ENCODE measurements around the gene TATDN3. TPM values are rescaled to one million over a fixed set of nuclear protein-coding genes. Genes with fewer than 3 reads are reported as not detected.

The TATDN3 gene, protein sequence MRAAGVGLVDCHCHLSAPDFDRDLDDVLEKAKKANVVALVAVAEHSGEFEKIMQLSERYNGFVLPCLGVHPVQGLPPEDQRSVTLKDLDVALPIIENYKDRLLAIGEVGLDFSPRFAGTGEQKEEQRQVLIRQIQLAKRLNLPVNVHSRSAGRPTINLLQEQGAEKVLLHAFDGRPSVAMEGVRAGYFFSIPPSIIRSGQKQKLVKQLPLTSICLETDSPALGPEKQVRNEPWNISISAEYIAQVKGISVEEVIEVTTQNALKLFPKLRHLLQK
- total RNA-seq: 12.8 and 14.0 TPM in 2 replicates

GRCh38 chr1:212791676-212792395 is at the start of gene TATDN3, which contains the start of gene NSL1:
TATDN3 (plus strand) TSS chr1:212791894; CDS start chr1:212791922, 28 bp downstream.
NSL1 (minus strand) TSS chr1:212791777; CDS start chr1:212791763, 14 bp downstream.

DNA sequence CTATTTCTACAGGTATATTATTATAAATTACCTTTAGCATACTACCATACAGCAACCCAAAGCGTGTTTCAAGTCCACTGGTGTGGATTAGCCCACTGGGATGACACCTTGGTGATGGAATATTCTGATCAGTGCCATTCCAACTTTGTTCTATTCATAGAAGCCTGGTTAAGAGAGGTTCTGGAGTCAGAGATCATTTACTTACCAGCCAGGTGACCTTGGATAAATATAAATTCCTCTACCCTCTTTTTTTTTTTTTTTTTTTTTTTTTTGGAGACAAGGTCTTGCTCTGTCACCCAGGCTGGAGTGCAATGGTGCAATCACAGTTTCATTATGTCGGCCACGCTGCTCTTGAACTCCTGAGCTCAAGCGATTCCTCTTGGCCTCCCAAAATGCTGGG is 55.9 kb downstream of the TATDN3 start, which contains the start of gene SPATA45:
SPATA45 (minus strand) TSS at position 101 of the 400 bp plus-strand sequence. CDS start 11,500 bp downstream, outside the sequence.

GRCh38 chr1:212857992-212858460 is 66.3 kb downstream of the TATDN3 start, which contains the start of gene FLVCR1:
FLVCR1 (plus strand) TSS chr1:212858275; CDS start chr1:212858453, 178 bp downstream.

Other genes with a start within 250 kb of the TATDN3 start
- gene ATF3, start 183.1 kb upstream of the TATDN3 start, total RNA-seq: 4.3 and 6.6 TPM in 2 replicates
- gene BATF3, start 92.1 kb upstream of the TATDN3 start, total RNA-seq: 1.8 and 2.5 TPM in 2 replicates
- 30.6 and 45.8 TPM in 2 replicates for gene NSL1, start 117 bp upstream of the TATDN3 start, total RNA-seq
- gene SPATA45, start 55.8 kb downstream of the TATDN3 start, total RNA-seq: not detected in 2 replicates
- gene FLVCR1, start 66.4 kb downstream of the TATDN3 start, total RNA-seq: 8.1 and 12.5 TPM in 2 replicates
- 2.0 and 3.1 TPM in 2 replicates for gene VASH2, start 158.6 kb downstream of the TATDN3 start, total RNA-seq
- 23.5 and 35.1 TPM in 2 replicates for gene ANGEL2, start 224.0 kb downstream of the TATDN3 start, total RNA-seq

Measured in bronchus fibroblast of lung (primary cell).